GM19395 (cell line): ENCODE measurements around the gene RMI2.

Experiments used
- ATAC-seq: cut with Tn5 transposase; IDR thresholded peaks from one replicate; pipeline ENCODE4 v1.9.1; 2021; ENCODE audit warnings: mild to moderate bottlenecking, moderate library complexity; ENCODE audit not compliant: unreplicated experiment

Gene RMI2

GRCh38 chr16:11396241-11397048, 51.2 kb downstream of the RMI2 start:
- no peak for ATAC-seq

- ATAC-seq = no peak
Measured at GRCh38 chr16:11398136-11398535, 52.9 kb downstream of the RMI2 start.

- no peak for ATAC-seq
Measured at GRCh38 chr16:11398851-11399250, 53.6 kb downstream of the RMI2 start.

GRCh38 chr16:11399261-11399831, 54.1 kb downstream of the RMI2 start:
- no peak for ATAC-seq

GRCh38 chr16:11400076-11400475, 54.8 kb downstream of the RMI2 start:
- no peak for ATAC-seq
